HCT116 (cell line): Measurements from ENCODE around the gene SSC4D. TPM values are rescaled to one million over a fixed set of nuclear protein-coding genes. Genes with fewer than 3 reads are reported as not detected.

Experiments used
- ATAC-seq: fragments of 200-7000 bp; cut with Tn5 transposase; 2 replicates; pipeline ENCODE4 v1.9.1; 2020; ENCODE audit warnings: mild to moderate bottlenecking, moderate library complexity
- BruUV-seq: library from RNA; stranded (reverse); fragments of 400-500 nt; replicated peaks from 2 replicates; lab custom pipeline; 2021; lab: Mats Ljungman, UMichigan
- CTCF ChIA-PET: fragments of 300-600 bp; sonication (Branson Sonifier 250); formaldehyde crosslinking; loops from one replicate; lab custom pipeline; 2021; ENCODE audit warnings: antibody characterized with exemption; lab: Charles Lee
- POLR2A ChIA-PET: fragments of 300-600, 350-600 bp; sonication (Branson Sonifier 250); formaldehyde crosslinking; loops from one replicate; lab custom pipeline; 2021; ENCODE audit warnings: antibody characterized with exemption; lab: Charles Lee
- RAD21 ChIA-PET, 2 experiments: fragments of 300-600 bp; sonication (Branson Sonifier 250); formaldehyde crosslinking; loops; one replicate each; lab custom pipeline; 2023; ENCODE audit warnings: low total read pairs in 2 of 2; ENCODE audit not compliant: uncharacterized antibody in 2 of 2, unreplicated experiment in 2 of 2, low non-redundant PET in 1 of 2; lab: Charles Lee
- DNase-seq: peaks from one replicate; pipeline ENCODE4 v3.0.0-alpha.2; 2010; ENCODE audit warnings: low read depth, low spot score
- H2AFZ ChIP-seq: fragments of 200-600 bp; shearing (Covaris generic), sonication (generic); 2 replicates; pipeline ENCODE4 v1.6.1; 2017; ENCODE audit warnings: low read depth, mixed run types, mixed read lengths, antibody characterized with exemption, low read length; ENCODE audit not compliant: poor library complexity, severe bottlenecking
- H3K27ac ChIP-seq: 2 replicates; pipeline ENCODE4 v1.5.1; 2012; ENCODE audit warnings: low read depth, low read length
- H3K27me3 ChIP-seq: fragments of 200-600 bp; sonication (generic); 2 replicates; pipeline ENCODE4 v1.6.1; 2016; ENCODE audit warnings: mixed run types, low read length, mixed read lengths; ENCODE audit not compliant: insufficient read depth
- H3K36me3 ChIP-seq, 2 experiments: fragments of 200-500 bp in 1 of 2; fragments of 200-600 bp in 1 of 2; sonication (Bioruptor generic) in 1 of 2; sonication (generic) in 1 of 2; 2 replicates each; pipeline versions ENCODE4 v1.5.1 to v1.6.1; 2014 to 2016; ENCODE audit warnings: low read length in 2 of 2, inconsistent platforms in 1 of 2, mixed read lengths in 1 of 2, mixed run types in 1 of 2; ENCODE audit not compliant: insufficient read depth in 2 of 2, control insufficient read depth in 1 of 2
- H3K4me1 ChIP-seq, 2 experiments: fragments of 200-600 bp in 1 of 2; sonication (generic) in 1 of 2; 2 replicates each; pipeline versions ENCODE4 v1.5.1 to v1.6.1; 2012 to 2017; ENCODE audit warnings: low read length in 2 of 2, inconsistent platforms in 1 of 2, mild to moderate bottlenecking in 1 of 2, mixed read lengths in 1 of 2, mixed run types in 1 of 2, moderate library complexity in 1 of 2; ENCODE audit not compliant: insufficient read depth in 2 of 2, control insufficient read depth in 1 of 2
- H3K4me2 ChIP-seq: fragments of 200-600 bp; sonication (generic); 2 replicates; pipeline ENCODE4 v1.6.1; 2017; ENCODE audit warnings: mixed run types, low read length, mixed read lengths
- H3K4me3 ChIP-seq, 2 experiments: fragments of 200-600 bp in 1 of 2; sonication (generic) in 1 of 2; replicated peaks in 1 of 2; 2 replicates each; pipeline ENCODE4 v1.5.1; 2011 to 2016; ENCODE audit warnings: low read length in 2 of 2, control low read depth in 1 of 2, low read depth in 1 of 2, mild to moderate bottlenecking in 1 of 2, mixed read lengths in 1 of 2, mixed run types in 1 of 2
- H3K79me2 ChIP-seq: fragments of 200-600 bp; sonication (generic); 2 replicates; pipeline ENCODE4 v1.6.1; 2017; ENCODE audit warnings: mild to moderate bottlenecking, mixed run types, low read length, moderate library complexity, mixed read lengths; ENCODE audit not compliant: insufficient read depth
- H3K9ac ChIP-seq: fragments of 200-600 bp; sonication (generic); 2 replicates; pipeline ENCODE4 v1.6.1; 2016; ENCODE audit warnings: low read length, mixed read lengths
- H3K9me2 ChIP-seq: fragments of 200-600 bp; sonication (generic), shearing (Covaris generic); 2 replicates; pipeline ENCODE4 v1.6.1; 2017; ENCODE audit warnings: mixed run types, mild to moderate bottlenecking, moderate library complexity; ENCODE audit not compliant: insufficient read depth
- H3K9me3 ChIP-seq, 2 experiments: fragments of 200-500 bp in 1 of 2; fragments of 200-600 bp in 1 of 2; sonication (Bioruptor generic) in 1 of 2; sonication (generic) in 1 of 2; 2 replicates each; pipeline ENCODE4 v1.6.1; 2014 to 2017; ENCODE audit warnings: low read length in 2 of 2, mixed read lengths in 2 of 2, inconsistent platforms in 1 of 2, low read depth in 1 of 2, mild to moderate bottlenecking in 1 of 2, mixed run types in 1 of 2, moderate library complexity in 1 of 2; ENCODE audit not compliant: control insufficient read depth in 1 of 2, insufficient read depth in 1 of 2
- H4K20me1 ChIP-seq: fragments of 200-600 bp; sonication (generic), shearing (Covaris generic); 2 replicates; pipeline ENCODE4 v1.6.1; 2017; ENCODE audit warnings: mixed run types, mild to moderate bottlenecking, moderate library complexity; ENCODE audit not compliant: insufficient read depth
- MAX ChIP-seq: IDR thresholded peaks from 2 replicates; pipeline ENCODE4 v1.6.1; 2012
- POLR2AphosphoS5 ChIP-seq: IDR thresholded peaks from 2 replicates; pipeline ENCODE4 v1.6.1; 2011; ENCODE audit warnings: mild to moderate bottlenecking, low read depth, low read length, moderate library complexity
- SIN3A ChIP-seq: IDR thresholded peaks from 2 replicates; pipeline ENCODE4 v1.6.1; 2012; ENCODE audit warnings: low read depth
- SP1 ChIP-seq: IDR thresholded peaks from 2 replicates; pipeline ENCODE4 v1.6.1; 2012; ENCODE audit warnings: low read depth
- SRF ChIP-seq: IDR thresholded peaks from 2 replicates; pipeline ENCODE4 v1.6.1; 2012; ENCODE audit warnings: low read depth
- ZNF274 ChIP-seq: fragments of 200-500 bp; sonication (Bioruptor generic); IDR thresholded peaks from 2 replicates; pipeline ENCODE4 v1.6.1; 2014; ENCODE audit warnings: mild to moderate bottlenecking, low read depth, low read length, inconsistent platforms
- intact Hi-C: fragments of 100-400 bp; cut with micrococcal nuclease; formaldehyde crosslinking; loops from 2 replicates; pipeline ENCODE4 v1.10.0; 2022
- total RNA-seq: library from RNA; stranded (reverse); gene quantifications from one replicate; pipeline ENCODE4 v1.2.1, GENCODE V29; 2021; ENCODE audit not compliant: unreplicated experiment
- TF ChIP-seq, protein P1 (sequence below): IDR thresholded peaks from 2 replicates; pipeline ENCODE4 v1.6.1; 2012

The SSC4D gene
- total RNA-seq, 1 experiment from 2014 or later, result 1.1 TPM

DNA sequence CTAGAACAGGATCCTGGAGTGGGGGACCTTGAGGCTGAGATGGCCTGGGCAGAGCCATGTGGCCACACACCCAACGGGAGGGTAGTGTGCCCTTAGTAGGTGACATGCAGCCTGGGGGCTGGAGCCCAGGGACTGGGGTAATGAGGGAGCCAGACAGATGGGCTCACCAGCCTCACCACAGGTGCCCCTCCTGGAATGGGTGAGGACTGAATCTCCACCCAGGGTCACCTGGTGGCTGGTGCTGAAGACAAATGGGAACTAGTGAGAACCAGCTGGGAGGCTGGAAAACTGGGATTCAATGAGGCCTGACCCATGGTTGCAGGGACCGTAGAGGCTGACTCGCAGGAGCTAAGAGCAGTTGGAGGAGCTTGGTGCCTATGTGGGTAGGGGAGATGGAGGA lies 21.3 kb upstream of the SSC4D start (continued):
- TF ChIP-seq SP1, result no peak
- TF ChIP-seq SIN3A, result no peak
- TF ChIP-seq POLR2AphosphoS5, result no peak

GRCh38 chr7:76430211-76430610 lies 20.7 kb upstream of the SSC4D start:
- Histone ChIP-seq H2AFZ (no peak overlapping the region), H3K9me3 (no peaks in the 10 kb centered on the region), H3K9ac (no peak overlapping the region), H3K27me3 (no peaks in the 10 kb centered on the region), H4K20me1 (no peaks in the 10 kb centered on the region), H3K79me2 (no peaks in the 10 kb centered on the region), H3K36me3 (no peaks in the 10 kb centered on the region), H3K4me1 (peaks cover 0 to 14% of the 10 kb centered on the region in 2 experiments; a peak in 1 of 4 replicates), H3K27ac (no peak overlapping the region), H3K9me2 (no peaks in the 10 kb centered on the region), H3K4me2 (no peak overlapping the region), H3K4me3 (no peak overlapping the region)
- intact Hi-C loops, result no loop called here
- TF ChIP-seq, protein P1, sequence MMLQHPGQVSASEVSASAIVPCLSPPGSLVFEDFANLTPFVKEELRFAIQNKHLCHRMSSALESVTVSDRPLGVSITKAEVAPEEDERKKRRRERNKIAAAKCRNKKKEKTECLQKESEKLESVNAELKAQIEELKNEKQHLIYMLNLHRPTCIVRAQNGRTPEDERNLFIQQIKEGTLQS, result no peak
- TF ChIP-seq SRF (no peak), ZNF274 (no peak), MAX (no peak), SP1 (no peak)
- no peak for ATAC-seq
- POLR2A ChIA-PET, result no interaction called here
- BruUV-seq, result no TSS peak
- RAD21 ChIA-PET, result no interaction called here
- no peak for DNase-seq
- CTCF ChIA-PET, result no interaction called here
